GM12878 (cell line): ENCODE data around the gene DGKE. TPM values are rescaled to one million over a fixed set of nuclear protein-coding genes. Genes with fewer than 3 reads are reported as not detected.

ENCODE experiments used
- ATAC-seq: fragments of 200-7000 bp; cut with Tn5 transposase; 3 replicates; pipeline ENCODE4 v1.9.1; 2020; ENCODE audit warnings: mild to moderate bottlenecking, moderate library complexity
- BruUV-seq: library from RNA; stranded (reverse); fragments of 400-500 nt; replicated peaks from 2 replicates; lab custom pipeline; 2021; lab: Mats Ljungman, UMichigan
- CTCF ChIA-PET: fragments of 300-600 bp; sonication (Branson Sonifier 250); formaldehyde crosslinking; extraction: SDS; loops from one replicate; lab custom pipeline; 2021; ENCODE audit warnings: inconsistent platforms; lab: Yijun Ruan, JAX
- POLR2A ChIA-PET: fragments of 350-600 bp; formaldehyde crosslinking; extraction: SDS; loops from one replicate; lab custom pipeline; 2021; ENCODE audit warnings: inconsistent platforms; lab: Charles Lee
- RAD21 ChIA-PET: fragments of 300-600 bp; sonication (Branson Sonifier 250); formaldehyde crosslinking; loops from one replicate; lab custom pipeline; 2023; ENCODE audit warnings: antibody characterized with exemption; ENCODE audit not compliant: unreplicated experiment; lab: Charles Lee
- SMC1A ChIA-PET: fragments of 300-600 bp; sonication (Branson Sonifier 250); formaldehyde crosslinking; loops from one replicate; lab custom pipeline; 2023; ENCODE audit not compliant: unreplicated experiment, uncharacterized antibody; lab: Charles Lee
- DNase-seq: peaks from one replicate; pipeline ENCODE4 v3.0.0-alpha.2; 2011; ENCODE audit warnings: low read depth, low spot score
- FAIRE-seq: peaks from 3 replicates; lab custom pipeline; 2011; peaks lifted over from hg19 to GRCh38; lab: Jason Lieb, UNC
- H2AFZ ChIP-seq: 2 replicates; pipeline ENCODE4 v1.6.0; 2011; ENCODE audit warnings: low read depth, low read length, control low read depth; ENCODE audit not compliant: control insufficient read depth
- H3K27ac ChIP-seq: 2 replicates; pipeline ENCODE4 v1.5.1; 2011; ENCODE audit warnings: control low read depth; ENCODE audit not compliant: control insufficient read depth, insufficient read depth
- H3K27me3 ChIP-seq, 2 experiments: replicated peaks in 1 of 2; 2 replicates each; pipeline versions ENCODE4 v1.6.0 to v1.6.1; 2011; ENCODE audit warnings: low read length in 1 of 2; ENCODE audit not compliant: control insufficient read depth in 2 of 2, insufficient read depth in 2 of 2
- H3K36me3 ChIP-seq, 2 experiments: 2 replicates each; pipeline ENCODE4 v1.5.1; 2011; ENCODE audit warnings: low read length in 1 of 2; ENCODE audit not compliant: control insufficient read depth in 2 of 2, insufficient read depth in 2 of 2
- H3K4me1 ChIP-seq: 2 replicates; pipeline ENCODE4 v1.6.1; 2011; ENCODE audit warnings: mild to moderate bottlenecking, low read length, moderate library complexity, mixed read lengths; ENCODE audit not compliant: control insufficient read depth, insufficient read depth
- H3K4me2 ChIP-seq: 2 replicates; pipeline ENCODE4 v1.6.0; 2011; ENCODE audit warnings: control low read depth; ENCODE audit not compliant: control insufficient read depth, insufficient read depth
- H3K4me3 ChIP-seq: fragments of 200-600 bp; sonication (generic); 2 replicates; pipeline ENCODE4 v1.5.1; 2016
- H3K79me2 ChIP-seq: 2 replicates; pipeline ENCODE4 v1.6.0; 2011; ENCODE audit warnings: low read length; ENCODE audit not compliant: control insufficient read depth, insufficient read depth
- H3K9ac ChIP-seq: 2 replicates; pipeline ENCODE4 v1.8.0; 2011; ENCODE audit warnings: low read length, control low read depth, mixed read lengths; ENCODE audit not compliant: control insufficient read depth, insufficient read depth
- H3K9me3 ChIP-seq: replicated peaks from 3 replicates; pipeline ENCODE4 v1.5.1; 2011; ENCODE audit warnings: mild to moderate bottlenecking, low read length; ENCODE audit not compliant: control insufficient read depth, insufficient read depth
- H4K20me1 ChIP-seq: 2 replicates; pipeline ENCODE4 v1.6.0; 2011; ENCODE audit not compliant: control insufficient read depth, insufficient read depth
- CBX5 ChIP-seq: sonication (generic); IDR thresholded peaks from 2 replicates; pipeline ENCODE4 v1.6.1; 2016; ENCODE audit warnings: low read depth, moderate library complexity, mild to moderate bottlenecking, inconsistent platforms
- CREM ChIP-seq: IDR thresholded peaks from 2 replicates; pipeline ENCODE4 v1.6.1; 2014; ENCODE audit warnings: antibody characterized with exemption, low read depth
- ESRRA ChIP-seq: IDR thresholded peaks from 2 replicates; pipeline ENCODE4 v1.6.1; 2012; ENCODE audit warnings: mild to moderate bottlenecking, low read length, improper control_type of control experiment
- GATAD2B ChIP-seq: fragments of 450-650 bp; conservative IDR thresholded peaks from 2 replicates; pipeline ENCODE4 v1.6.1; 2017; ENCODE audit warnings: low read depth, mild to moderate bottlenecking, moderate library complexity
- NFXL1 ChIP-seq: fragments of 450-650 bp; IDR thresholded peaks from 2 replicates; pipeline ENCODE4 v1.6.1; 2017; ENCODE audit warnings: antibody characterized with exemption, mild to moderate bottlenecking, borderline replicate concordance
- NFYA ChIP-seq: IDR thresholded peaks from 2 replicates; pipeline ENCODE4 v1.6.1; 2011; ENCODE audit warnings: low read depth, mild to moderate bottlenecking, low read length, improper control_type of control experiment, borderline replicate concordance
- PBX3 ChIP-seq: IDR thresholded peaks from 2 replicates; pipeline ENCODE4 v1.6.1; 2011; ENCODE audit warnings: mild to moderate bottlenecking, low read depth, low read length, moderate library complexity; ENCODE audit not compliant: insufficient replicate concordance
- RAD21 ChIP-seq: IDR thresholded peaks from 2 replicates; pipeline ENCODE4 v1.6.1; 2011; ENCODE audit warnings: mild to moderate bottlenecking, low read depth, low read length, moderate library complexity; ENCODE audit not compliant: insufficient read depth
- SMARCA5 ChIP-seq: fragments of 450-650 bp; IDR thresholded peaks from 2 replicates; pipeline ENCODE4 v1.6.1; 2017; ENCODE audit warnings: mild to moderate bottlenecking
- WRNIP1 ChIP-seq: IDR thresholded peaks from 2 replicates; pipeline ENCODE4 v1.6.1; 2011; ENCODE audit warnings: low read depth, low read length, improper control_type of control experiment, borderline replicate concordance
- ZNF622 ChIP-seq: fragments of 450-650 bp; IDR thresholded peaks from 2 replicates; pipeline ENCODE4 v1.6.1; 2017; ENCODE audit warnings: mild to moderate bottlenecking, inconsistent platforms
- WGBS: methylation state at CpG from one replicate; pipeline ENCODE4 v1.1.6; 2016; ENCODE audit warnings: low lambda C conversion rate; ENCODE audit not compliant: insufficient replicate concordance, insufficient coverage; ENCODE audit errors: missing lambda C conversion rate; 5-methylcytosine and 5-hydroxymethylcytosine counted together
- in situ Hi-C: fragments of 300-500 bp; cut with MboI; formaldehyde crosslinking; loops from 9 replicates; pipeline ENCODE4 v1.14.3; 2018; ENCODE audit warnings: mixed read lengths
- intact Hi-C: fragments of 100-400 bp; cut with micrococcal nuclease; formaldehyde crosslinking; loops from one replicate; pipeline ENCODE4 v1.14.2; 2022; ENCODE audit not compliant: unreplicated experiment
- polyA plus RNA-seq, 11 experiments: library from polyadenylated mRNA; depleted of rRNA in 4 of 11; unstranded in 6 of 11; stranded (reverse) in 5 of 11; fragments of >200 nt; fragmentation: Nextera tagmentation in 4 of 11; fragmentation: Illumina TruSeq in 1 of 11; extraction: Ambion mirVana in 4 of 11; extraction: Trizol in 1 of 11; gene quantifications; 1 replicate in 1 of 11; 2 replicates in 10 of 11; pipeline versions ENCODE4 v1.2.1 to v1.2.3, GENCODE V29; 2011 to 2016; ENCODE audit warnings: inconsistent platforms in 2 of 11, missing spikeins in 2 of 11, low read depth in 1 of 11
- total RNA-seq, 4 experiments: library from RNA; depleted of rRNA in 3 of 4; stranded (reverse); fragments of >200 nt in 3 of 4; fragmentation: Illumina TruSeq in 1 of 4; extraction: Trizol in 1 of 4; gene quantifications; 2 replicates each; pipeline versions ENCODE4 v1.2.1 to v1.2.3, GENCODE V29; 2013 to 2021

DGKE gene
- total and polyA plus RNA-seq, 10 of the 15 experiments (the other 5 are each of a cell fraction or from before 2014, with no cell fraction given), result 2.8 to 18.0 (median 11.6) TPM

DNA sequence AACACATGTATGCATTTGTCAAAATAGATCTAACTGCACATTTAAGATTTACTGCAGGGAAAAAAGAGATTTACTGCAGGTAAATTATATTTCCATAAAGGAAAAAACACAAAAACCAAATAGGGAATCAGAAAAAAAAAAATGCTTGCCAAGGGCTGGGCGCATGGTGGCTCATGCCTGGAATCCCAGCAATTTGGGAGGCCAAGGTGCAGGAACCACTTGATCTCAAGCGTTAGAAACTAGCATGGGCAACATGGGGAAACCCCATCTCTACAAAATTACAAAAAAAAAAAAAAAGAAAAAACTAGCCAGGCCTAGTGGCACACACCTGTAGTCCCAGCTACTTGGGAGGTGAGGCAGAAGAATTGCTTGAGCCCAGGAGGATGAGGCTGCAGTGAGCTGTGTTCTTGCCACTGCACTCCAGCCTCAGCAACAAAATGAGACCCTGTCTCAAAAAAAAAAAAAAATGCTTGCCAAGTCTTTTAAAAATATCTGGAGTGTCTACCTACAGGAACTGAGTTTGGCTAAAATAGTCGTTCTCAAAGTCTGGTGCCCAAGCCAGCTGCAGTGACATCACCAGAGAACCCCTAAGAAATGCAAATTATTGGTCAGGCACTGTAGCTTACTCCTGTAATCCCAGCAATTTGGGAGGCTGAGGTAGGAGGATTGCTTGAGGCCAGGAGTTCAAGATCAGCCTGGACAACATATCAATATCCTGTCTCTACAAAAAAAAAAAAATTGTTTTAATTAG lies 62.4 kb downstream of the DGKE start:
- 34% methylated on average over 3 of the region's 3 CpGs for WGBS
- FAIRE-seq (no peak), ATAC-seq (0 out of 3 replicates have a peak, but pooled peaks have one; percentile 6), DNase-seq (no peak)
- H3K9me3 ChIP-seq, result no peaks in the 10 kb centered on the region; the same call in 2 of the 3 replicates
- no peak overlapping the region for H3K4me2 ChIP-seq
- H3K36me3 ChIP-seq, result peaks cover 61 to 72% of the 10 kb centered on the region in 2 experiments
- peaks cover 16% of the 10 kb centered on the region for H3K79me2 ChIP-seq
- no peaks in the 10 kb centered on the region for H3K27me3 ChIP-seq
- SMC1A ChIA-PET, result interaction anchor here (0.7 kb wide), 1 partner anchor 72 kb away, joined by 3 read pairs; no protein-coding TSS in a partner anchor
- CTCF ChIA-PET, result interaction anchor here (0.7 to 1.7 kb wide), 3 partner anchors 18 to 77 kb away, joined by 4 to 6 read pairs (median 5); partner anchors contain the start of gene TRIM25
- RAD21 ChIA-PET, result interaction anchor here (0.6 kb wide), 1 partner anchor 1815 kb away, joined by 3 read pairs; no protein-coding TSS in a partner anchor
- no peaks in the 10 kb centered on the region; the same call in 1 of the 2 replicates for H4K20me1 ChIP-seq
- POLR2A ChIA-PET, result interaction anchor here (1.3 kb wide), 1 partner anchor 10 kb away, joined by 3 read pairs; no protein-coding TSS in a partner anchor
- TF ChIP-seq RAD21, result no peak
- TF ChIP-seq, all 136 proteins: peak for 0
- in situ Hi-C loops (no loop called here), intact Hi-C loops (no loop called here)
- BruUV-seq, result no TSS peak
- Histone ChIP-seq H3K4me3 (no peak overlapping the region), H3K27ac (no peak overlapping the region), H3K4me1 (peaks cover 27% of the 10 kb centered on the region), H3K9ac (no peak overlapping the region), H2AFZ (no peak overlapping the region)

- ChIA-PET CTCF (interaction anchor here (0.7 to 1.7 kb wide), 3 partner anchors 17 to 77 kb away, joined by 4 to 6 read pairs (median 5); partner anchors contain the start of gene TRIM25), POLR2A (interaction anchor here (1.3 kb wide), 1 partner anchor 9 kb away, joined by 3 read pairs; no protein-coding TSS in a partner anchor), RAD21 (interaction anchor here (0.6 kb wide), 1 partner anchor 1816 kb away, joined by 3 read pairs; no protein-coding TSS in a partner anchor), SMC1A (no interaction called here)
- Histone ChIP-seq H3K4me1 (peaks cover 27% of the 10 kb centered on the region), H2AFZ (no peak overlapping the region), H3K27ac (peak overlapping the region; percentile 4; the same call in 1 of the 2 replicates), H3K4me3 (no peak overlapping the region), H3K9me3 (no peaks in the 10 kb centered on the region; the same call in 2 of the 3 replicates), H3K36me3 (peaks cover 60 to 72% of the 10 kb centered on the region in 2 experiments), H3K27me3 (no peaks in the 10 kb centered on the region), H3K79me2 (peaks cover 19% of the 10 kb centered on the region), H3K9ac (no peak overlapping the region), H3K4me2 (no peak overlapping the region), H4K20me1 (peaks cover 3% of the 10 kb centered on the region)
- BruUV-seq, result no TSS peak
- in situ Hi-C loops, result no loop called here
- intact Hi-C loops, result no loop called here
- WGBS, result 10% methylated on average over 4 of the region's 4 CpGs
- DNase-seq (no peak), ATAC-seq (peak; percentile 51), FAIRE-seq (no peak)
- TF ChIP-seq PBX3 (no peak), SMARCA5 (no peak), WRNIP1 (no peak), GATAD2B (no peak), ZNF622 (no peak), ESRRA (no peak), CBX5 (no peak), NFYA (no peak), CREM (no peak), NFXL1 (no peak)
Observed at GRCh38 chr17:56896968-56897359, 63.0 kb downstream of the DGKE start.
